ENCODE measurements around the gene EFHD1.
"Not testable (repeated sequence)": the region's sequence is repeated elsewhere in the genome, so short reads cannot be mapped to it uniquely, and the experiment has no call there.

Gene EFHD1

DNA sequence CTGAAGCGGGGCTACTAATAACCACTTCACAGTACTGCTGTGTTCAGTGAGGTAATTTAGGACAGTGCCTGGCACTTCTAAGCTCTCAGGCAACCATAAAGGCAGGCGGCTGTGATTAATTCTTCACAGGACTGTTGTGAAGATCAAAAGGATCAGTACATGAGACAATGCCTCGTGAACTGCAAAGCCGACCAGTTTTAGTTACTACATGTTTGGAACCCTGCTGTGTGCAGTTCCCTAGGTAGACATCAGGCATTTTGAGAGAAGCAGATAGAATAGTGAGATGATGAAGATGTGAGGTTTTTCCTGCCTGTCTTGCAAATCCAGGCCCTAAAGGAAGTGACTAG is 19.1 kb downstream of the EFHD1 start:
- no peak for DNase-seq (ENCODE audit: low read depth)

DNA sequence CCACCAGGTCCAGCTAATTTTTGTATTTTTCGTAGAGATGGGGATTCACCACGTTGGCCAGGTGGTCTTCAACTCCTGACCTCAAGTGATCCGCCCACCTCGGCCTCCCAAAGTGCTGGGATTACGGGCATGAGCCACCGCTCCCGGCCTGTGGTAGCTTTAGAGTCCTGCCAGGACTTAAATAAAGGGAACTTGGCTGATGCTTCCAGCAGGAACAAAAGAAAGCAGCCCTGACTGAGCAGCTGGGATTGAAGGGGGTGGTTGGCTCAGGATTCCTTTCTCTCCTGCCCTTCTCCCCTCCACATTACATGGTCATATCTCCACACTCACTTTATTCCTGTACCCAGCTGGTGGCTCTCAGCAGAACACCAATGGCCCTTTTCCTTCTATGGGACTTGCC is 20.0 kb downstream of the EFHD1 start:
- DNase-seq (ENCODE audit: low read depth), result no peak

DNA sequence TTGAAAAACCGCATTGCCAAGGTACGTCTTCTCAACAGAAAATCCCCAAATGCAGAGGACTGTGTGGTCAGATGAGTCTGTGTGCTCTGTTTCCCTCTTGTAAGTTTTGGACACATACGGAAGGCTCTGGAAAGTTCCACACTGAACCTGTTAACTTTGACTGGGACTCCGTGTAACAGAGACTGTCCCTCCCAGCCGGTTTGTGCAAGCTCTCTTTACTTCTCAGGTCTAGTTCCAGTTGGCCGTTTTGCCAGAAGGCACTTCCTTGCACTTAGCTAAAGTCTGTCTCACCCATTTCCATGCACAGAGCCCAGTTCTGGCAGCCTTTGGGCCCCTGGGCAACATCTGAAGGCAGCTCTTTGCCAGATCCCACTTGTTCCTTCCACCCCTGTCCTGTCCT is 22.0 kb downstream of the EFHD1 start:
- DNase-seq (ENCODE audit: low read depth), result no peak

DNA sequence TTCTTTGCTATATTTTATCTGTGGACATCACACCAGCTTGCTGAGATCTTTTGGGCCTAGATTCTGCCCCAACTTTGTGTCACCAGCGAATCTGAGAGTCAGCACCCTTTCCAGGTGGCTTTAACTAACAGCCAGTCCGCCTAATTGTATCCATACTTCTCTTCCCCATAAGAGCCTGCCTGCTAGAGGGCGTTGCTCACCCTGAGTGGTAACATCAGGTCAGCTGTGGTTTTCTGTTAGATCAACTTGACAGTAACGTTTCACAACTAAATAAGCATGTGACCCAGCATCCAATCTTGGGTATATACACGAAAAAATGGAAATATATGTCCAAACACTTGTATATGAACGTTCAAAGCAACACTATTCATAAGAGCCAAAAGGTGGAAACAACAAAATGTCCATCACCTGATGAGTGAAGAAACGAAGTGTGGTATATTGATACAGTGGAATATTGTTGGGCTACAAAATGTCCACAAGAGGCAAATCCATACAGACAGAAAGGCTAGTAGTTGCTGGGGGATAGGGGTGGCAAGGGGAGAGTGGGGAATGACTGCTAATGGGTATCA is 24.9 kb downstream of the EFHD1 start:
- no peak for DNase-seq (ENCODE audit: low read depth)

DNA sequence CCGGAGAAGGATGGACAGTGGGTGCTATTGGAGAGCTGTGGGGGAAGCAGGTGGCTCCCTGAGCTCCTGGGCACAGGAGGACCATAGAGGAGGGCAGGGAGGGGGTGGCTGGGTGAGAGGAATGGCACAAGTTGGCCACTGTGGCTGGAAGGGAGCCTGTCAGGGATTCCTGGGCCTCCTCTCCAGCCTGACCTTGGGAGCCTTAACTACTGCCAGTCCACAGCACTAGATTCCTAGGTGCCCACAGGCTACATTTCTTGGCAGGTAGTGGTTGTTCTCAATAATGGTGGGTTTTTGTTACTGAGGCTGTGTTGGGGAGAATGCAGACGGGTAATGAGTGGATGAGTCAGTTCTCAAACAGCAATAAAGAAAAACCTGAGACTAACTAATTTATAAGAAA is 26.0 kb downstream of the EFHD1 start:
- no peak for DNase-seq (ENCODE audit: low read depth)

DNA sequence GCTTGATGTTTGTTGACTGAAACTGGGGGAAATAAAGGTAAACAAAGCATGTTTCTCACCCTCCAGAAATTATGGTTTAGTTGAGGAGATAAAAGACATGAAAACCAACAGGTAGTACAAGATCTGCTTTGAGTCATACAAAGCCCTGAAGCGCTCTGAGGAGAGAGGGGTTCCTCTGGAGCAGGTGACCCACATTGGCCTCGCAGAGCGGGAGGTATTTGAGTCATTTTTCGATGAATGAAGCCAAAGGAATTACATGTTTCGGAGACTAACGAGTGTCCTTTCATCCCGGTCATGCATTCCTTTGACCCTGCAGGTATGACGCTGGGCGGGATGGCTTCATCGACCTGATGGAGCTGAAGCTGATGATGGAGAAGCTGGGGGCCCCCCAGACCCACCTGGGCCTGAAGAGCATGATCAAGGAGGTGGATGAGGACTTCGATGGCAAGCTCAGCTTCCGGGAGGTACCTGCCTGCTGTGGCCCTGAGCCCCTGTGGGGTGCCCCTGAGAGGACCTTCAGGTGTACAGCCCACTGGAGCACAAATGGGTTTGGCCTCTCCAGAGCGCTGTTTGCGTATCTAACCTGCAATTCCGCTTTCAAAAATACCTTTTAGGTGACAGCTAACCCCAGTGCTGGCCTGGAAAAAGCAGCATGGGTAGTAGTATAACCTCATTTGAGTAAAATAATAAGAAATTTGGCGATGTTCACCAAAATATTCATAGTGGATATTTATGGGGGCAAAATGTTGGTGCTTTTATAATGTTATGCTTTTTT is 29.3 kb downstream of the EFHD1 start:
- DNase-seq (ENCODE audit: low read depth), result no peak

DNA sequence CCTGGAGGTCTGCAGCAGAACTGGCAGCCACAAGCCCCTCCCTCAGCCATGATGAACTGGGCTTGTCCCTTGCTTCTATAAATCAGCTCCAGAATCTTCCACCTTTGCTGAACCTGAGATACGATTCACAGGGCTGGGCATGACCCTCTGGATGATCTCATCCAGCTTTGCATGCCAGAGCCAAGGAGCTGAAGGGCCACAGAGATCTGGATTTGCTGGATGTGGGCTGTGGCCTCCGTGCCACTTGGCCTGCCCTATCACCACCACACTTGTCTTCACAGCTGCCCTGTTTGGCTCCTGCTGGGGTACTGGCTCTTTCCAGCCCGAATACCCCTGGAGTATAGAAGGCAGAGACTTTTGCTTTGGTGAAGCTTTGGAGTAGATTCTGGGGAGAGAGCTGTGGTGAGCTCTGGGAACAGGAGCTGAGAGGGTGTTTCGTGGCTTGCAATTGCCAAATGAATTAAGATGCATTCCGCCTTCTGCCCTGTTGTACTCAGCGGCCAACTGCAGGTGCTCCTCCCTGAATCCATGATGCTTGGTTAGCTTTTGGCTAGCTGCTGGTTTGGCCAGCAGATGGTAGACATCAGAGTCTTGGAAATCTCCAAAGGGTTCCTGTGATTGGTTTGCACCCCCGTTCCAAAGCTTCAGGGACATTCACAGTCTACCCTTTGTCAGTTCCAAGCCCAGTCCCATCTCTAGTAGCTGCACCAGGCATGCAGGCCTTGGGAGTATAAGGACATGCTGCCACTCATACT is 32.8 kb downstream of the EFHD1 start:
- no peak for DNase-seq (ENCODE audit: low read depth)

DNA sequence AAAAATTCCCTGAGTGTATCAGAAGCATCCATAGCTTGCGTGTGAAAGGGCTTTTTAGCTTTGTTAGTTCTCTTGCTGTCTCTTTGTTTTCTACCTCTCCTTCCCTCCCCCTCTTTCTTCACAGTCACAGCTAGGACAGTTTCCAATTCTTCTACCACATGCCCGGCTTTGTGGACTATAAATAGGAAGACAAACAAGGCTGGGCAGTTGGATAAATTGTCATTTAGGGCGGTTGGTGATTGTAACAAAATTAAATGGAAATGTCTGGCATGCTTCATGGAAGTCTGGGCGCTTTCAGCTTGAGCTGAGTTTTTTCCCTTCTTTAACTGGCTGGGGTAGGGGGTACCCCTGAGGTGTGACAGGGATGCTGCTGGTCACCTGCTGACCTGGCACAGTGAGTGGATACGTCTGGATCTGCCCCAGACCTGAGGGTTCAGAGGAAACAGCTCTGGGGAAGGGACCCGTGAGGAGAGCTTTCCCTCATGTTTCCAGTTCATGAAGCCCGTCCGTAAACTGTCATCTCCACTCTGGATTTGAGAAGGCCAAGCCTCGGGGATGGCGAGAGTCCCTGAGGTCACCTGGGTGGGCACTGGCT is 34.7 kb downstream of the EFHD1 start:
- no peak for DNase-seq (ENCODE audit: low read depth)

DNA sequence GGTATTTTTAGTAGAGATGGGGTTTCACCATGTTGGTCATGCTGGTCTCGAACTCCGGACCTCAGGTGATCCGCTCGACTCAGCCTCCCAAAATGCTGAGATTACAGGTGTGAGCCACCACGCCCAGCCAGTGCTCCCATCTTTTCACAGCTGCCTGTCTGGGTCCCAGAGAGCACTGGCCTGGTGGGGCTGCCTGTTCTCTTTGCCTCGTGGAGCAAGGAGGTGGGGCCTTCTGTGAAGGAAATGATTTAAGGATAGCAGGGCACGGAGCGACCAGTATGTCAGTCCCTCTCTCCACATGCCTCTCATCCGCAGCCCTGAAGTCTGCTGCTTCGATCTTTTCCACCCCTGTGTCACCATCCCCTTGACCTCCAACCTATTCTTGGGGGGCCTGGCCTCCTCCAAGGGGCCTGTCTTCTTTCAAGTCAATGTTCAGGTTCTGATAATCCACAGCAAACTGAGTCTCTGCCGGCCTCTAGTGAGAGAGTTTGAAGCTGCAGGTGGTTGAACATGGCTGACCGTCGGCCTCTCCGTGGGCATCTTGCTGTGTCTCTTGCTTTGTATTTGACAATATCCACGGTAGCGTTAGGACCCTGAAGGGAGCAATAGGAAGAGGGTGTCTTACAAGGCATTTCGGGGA is 35.5 kb downstream of the EFHD1 start:
- DNase-seq (ENCODE audit: low read depth), result no peak

DNA sequence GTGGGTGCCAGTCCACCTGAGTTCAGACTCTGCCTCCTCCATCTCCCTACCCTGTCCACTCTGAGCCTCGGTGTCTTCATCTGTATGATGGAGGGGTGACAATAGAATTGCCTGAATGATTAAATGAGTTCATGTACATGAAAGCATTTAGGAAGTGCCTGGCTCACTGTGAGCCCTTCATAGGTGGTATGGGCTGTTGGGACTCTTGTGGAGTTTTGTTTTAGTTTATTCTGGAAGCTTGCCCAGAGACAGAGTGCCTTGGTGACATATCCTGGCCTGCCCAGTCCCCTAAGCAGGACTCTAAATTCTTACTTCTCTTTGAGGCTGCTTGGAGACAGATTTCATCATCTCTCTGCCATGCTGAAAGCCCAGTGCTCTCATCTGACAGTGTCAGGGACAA is 39.2 kb downstream of the EFHD1 start:
- DNase-seq (ENCODE audit: low read depth), result no peak

DNA sequence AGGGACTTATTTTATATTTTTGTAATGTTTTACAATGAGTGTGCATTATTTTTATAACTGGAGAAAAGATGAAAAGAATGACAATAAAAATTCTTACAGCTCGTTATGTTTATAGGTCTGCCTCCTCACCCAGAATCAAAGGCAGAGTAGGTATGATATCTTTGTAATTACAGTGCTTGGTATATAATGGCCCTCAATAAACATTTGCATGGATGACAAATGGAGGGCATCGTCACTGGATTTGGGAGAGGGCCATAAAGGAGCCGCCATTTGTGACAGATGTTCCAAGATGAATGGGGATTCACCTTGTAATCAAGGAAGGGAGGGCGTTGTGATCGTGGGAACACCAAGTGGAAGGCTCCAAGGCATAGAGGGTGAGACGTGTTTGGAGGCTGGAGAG is 41.1 kb downstream of the EFHD1 start:
- DNase-seq (ENCODE audit: low read depth), result no peak

DNA sequence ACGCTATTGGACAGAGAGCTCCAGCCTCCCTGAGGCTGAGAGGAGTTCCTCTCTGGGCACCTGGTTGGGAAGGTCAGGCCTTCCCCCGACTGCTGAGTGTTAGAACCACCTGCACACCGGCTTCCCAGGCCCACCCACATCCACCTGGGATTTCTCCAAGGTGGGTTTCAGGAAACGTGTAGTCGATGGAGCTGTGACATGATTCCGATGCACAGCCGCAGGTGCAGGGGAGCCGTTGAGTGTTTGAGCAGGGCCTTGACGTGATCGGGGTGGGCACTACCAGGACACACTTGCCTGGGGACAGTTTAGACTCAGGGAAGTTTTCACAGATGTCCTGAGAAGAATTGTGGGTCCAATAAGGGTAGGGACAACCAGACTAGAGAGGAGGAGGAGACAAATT is 42.0 kb downstream of the EFHD1 start:
- DNase-seq (ENCODE audit: low read depth), result no peak

DNA sequence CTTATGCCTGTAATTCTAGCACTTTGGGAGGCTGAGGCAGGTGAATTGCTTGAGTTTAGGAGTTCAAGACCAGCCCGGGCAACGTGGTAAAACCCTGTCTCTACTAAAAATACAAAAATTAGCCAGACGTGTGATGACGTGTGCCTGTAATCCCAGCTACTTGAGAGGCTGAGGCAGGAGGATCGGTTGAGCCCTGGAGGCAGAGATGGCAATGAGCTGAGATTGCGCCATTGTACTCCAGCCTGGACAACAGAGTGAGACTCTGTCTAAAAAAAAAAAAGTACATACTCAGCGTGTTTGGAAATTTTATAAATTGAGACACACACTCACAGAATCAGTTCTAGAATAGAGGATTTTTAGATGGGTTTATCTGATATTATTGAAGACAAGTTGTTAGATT is 46.6 kb downstream of the EFHD1 start:
- no peak for DNase-seq (ENCODE audit: low read depth)

DNA sequence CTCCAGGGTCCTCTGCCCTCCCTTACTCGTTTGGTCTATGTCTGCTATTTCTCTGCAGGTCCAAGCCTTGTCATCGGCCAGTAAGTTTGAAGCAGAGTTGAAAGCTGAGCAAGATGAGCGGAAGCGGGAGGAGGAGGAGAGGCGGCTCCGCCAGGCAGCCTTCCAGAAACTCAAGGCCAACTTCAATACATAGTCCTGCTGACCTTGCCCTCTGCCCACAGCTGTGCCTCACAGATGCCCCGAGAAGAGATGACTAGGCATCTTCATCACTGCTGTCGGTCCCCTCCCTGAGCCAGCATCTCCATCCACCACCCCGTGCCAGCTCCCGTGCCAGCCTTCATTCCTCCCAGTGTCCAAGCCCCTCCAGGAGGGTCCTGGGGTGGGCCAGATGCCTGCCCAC is 48.1 kb downstream of the EFHD1 start:
- no peak for DNase-seq (ENCODE audit: low read depth)

DNA sequence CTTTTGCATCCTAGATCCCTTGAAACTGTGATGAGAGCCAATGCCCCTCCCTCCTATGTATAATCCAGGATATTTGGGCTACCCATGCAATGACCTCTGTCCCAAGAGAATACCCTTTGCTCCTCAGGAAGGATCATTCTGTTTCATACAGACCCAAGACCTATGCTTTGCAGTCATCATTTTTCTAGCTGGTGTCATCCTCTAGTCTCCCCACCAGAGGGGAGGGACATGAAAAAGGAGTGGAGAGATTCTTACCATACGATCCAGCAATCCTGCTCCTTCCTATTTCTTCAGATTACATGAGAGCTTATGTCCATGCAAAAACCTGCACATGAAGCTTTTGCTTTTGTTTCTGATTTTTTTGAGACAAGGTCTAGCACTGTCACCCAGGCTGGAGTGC is 50.0 kb downstream of the EFHD1 start:
- DNase-seq (ENCODE audit: low read depth), result no peak

DNA sequence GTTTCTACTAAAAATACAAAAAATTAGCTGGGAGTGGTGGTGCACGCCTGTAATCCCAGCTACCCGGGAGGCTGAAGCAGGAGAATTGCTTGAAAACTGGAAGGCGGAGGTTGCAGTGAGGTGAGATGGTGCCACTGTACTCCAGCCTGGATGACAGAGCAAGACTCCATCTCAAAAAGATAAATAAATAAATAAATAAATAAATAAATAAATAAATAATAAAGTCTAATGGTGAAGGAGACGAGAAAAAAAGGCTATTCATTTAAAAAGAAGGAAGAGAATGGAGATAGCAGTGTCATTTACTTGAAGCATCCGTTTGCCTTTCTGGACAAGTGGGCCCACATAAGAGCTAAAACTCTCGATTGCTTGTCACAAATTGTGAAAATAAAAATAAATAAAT is 52.0 kb downstream of the EFHD1 start:
- not testable (repeated sequence) for DNase-seq (ENCODE audit: low read depth)

DNA sequence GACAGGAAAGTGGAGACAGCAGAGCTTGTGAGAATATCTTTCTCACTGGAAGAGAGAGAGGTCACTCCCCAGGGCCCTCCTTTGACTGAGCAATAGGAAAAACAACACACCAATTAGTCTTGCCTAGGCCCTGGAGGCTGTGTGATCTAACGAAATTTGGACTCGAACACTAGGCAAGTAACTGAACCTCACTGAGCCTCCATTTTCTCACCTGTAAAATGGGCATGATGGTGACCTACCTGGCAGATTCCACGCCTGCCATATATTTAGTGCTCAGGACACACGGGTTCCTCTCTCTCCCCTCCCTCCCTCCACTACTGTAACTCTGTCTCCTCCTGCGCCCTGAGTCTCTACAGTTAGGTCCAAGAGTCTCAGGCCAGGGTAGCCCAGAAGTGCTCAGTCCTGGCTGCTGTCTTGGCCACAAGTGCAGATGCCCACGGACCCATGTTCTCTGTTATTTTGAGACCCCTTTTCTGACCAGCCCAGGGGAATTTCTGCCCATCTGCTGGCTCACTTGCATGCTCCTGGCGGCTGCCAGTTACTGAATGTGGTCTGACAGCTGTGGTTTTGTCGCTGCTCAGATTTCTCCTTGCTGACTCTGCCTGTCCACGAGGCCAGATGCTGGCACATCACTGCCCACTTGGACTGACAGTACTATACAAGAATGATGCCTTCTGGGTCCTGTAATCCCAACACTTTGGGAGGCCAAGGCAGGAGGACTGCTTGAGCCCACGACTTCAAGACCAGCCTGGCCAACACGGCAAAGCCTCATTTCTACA is 54.2 kb downstream of the EFHD1 start:
- DNase-seq (ENCODE audit: low read depth), result no peak

DNA sequence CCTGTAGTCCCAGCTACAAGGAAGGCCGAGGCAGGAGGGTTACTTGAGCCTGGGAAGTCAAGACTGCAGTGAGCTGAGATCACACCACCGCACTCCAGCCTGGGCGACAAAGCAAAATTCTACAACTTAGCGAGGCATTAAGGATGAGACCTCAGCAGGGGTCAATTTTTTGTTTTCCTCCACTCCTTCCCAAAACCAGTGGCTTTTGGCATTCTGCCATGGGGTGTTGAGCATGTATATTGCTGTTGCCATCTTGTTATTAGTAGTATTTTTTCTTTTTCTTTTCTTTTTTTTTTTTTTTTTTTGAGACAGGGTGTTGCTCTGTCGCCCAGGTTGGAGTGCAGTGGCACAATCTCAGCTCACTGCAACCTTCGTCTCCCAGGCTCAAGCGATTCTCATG is 54.8 kb downstream of the EFHD1 start:
- DNase-seq (ENCODE audit: low read depth), result no peak

DNA sequence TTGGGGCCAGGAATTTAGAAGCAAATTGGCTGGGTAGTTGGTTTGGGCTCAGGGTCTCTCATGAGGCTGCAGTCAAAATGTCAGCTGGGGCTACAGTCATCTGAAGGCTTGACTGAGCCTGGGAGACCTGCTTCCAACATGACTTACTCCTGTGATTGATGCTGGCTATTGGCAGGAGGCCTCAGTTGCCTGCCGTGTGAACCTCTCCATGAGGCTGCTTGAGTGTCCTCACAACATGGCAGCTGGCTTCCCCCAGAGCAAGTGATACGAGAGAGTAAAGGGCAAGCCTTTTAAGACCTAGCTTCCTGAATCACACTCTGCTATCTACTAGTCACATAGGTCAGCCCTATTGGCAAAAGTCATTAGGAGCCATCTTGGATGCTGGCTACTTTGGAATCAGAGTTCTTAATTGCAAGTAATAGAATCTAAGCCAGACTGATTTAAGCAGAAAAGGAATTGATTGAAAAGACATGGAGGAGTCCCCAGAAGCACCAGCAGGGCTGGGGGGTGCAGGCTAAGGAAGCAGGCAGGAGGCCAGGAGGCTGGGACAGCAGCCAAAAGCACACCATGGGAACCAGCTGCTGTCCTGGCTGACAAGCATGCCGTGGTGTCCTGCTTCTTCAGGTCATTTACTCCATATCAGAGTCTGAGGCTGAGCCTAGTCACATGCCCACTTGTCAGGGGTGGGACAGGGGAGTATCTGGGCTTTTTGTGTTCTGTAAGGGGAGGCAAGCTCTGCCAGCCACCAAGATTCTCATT is 55.9 kb downstream of the EFHD1 start:
- no peak for DNase-seq (ENCODE audit: low read depth)

DNA sequence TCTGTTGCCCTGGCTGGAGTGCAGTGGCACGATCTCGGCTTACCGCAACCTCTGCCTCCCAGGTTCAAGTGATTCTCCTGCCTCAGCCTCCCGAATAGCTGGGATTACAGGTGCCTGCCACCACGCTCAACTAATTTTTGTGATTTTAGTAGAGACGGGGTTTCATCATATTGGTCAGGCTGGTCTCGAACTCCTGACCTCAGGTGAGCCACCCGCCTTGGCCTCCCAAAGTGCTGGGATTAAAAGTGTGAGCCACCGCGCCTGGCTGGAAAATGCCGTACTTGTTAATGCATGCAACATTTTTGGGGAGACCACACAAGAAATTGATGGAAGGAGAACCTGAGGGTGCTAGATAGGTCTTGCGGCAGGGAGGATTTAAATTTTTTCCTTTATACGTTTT is 57.7 kb downstream of the EFHD1 start:
- not testable (repeated sequence) for DNase-seq (ENCODE audit: low read depth)

DNA sequence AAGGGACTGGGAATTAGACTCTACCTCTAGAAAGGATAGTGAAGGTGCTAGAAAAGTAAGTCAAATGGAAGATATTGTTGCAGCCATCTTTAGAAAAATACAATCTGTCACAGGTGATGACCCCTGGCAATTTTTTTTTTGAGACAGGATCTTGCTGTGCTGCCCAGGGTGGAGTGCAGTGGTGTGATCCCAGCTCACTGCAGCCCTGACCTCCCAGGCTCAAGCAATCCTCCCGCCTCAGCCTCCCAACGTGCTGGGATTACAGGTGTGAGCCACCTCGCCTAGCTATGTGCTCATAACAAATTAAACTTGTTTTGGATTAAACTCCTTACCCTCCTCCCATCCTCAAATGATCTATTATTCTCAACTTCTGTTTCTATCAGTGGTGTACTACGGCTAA is 59.9 kb downstream of the EFHD1 start:
- no peak for DNase-seq (ENCODE audit: low read depth)
